ENCODE results near the gene UBALD2. TPM values are rescaled to one million over a fixed set of nuclear protein-coding genes. Genes with fewer than 3 reads are reported as not detected.
"Not testable (repeated sequence)": the region's sequence is repeated elsewhere in the genome, so short reads cannot be mapped to it uniquely, and the experiment has no call there.

Gene UBALD2
- total and polyA plus RNA-seq, 2 of the 4 experiments (the other 2 are of a cell fraction) = 0.90 to 12.1 TPM

DNA sequence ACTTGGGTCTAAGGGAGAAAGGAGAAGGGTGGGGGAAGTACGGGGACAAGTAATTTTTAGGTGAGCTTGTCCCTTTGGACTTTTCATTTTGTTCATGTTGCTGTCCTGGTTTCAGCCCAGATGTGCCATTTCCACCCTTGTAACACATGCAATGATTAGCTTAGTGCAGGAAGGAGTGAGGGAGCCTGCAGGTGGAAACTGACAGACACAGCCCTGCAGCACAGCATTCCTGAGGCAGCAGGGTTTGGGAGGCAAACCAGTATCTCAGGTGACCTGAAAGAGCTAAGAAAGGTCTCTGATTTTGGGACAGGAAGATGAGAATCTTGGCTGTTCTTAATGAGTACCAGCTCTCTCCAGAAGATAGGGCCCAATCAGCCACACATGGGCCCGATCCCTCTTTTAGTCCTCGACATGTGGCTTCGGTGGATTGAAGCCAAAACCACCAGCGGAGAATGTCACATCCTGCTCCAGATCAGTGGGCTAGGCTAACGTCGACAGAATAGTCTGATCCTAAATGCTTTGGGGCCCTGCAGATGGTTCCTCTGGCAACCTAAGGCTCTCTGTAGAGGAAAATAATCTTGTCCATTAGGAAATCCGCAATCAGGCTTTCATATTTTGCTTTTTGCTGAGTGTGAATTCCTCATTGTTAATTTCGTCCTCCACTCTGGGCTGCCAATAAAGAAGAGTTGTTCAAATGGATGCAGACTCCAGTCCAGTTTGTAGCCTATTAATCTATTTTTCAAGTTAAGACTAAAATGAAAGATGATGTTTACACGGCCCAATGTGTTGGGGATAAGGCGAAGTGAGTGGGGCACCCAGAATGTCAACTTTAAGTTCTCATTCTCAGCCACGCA is 21.1 kb upstream of the UBALD2 start (continued):
- TF ChIP-seq, protein P1, sequence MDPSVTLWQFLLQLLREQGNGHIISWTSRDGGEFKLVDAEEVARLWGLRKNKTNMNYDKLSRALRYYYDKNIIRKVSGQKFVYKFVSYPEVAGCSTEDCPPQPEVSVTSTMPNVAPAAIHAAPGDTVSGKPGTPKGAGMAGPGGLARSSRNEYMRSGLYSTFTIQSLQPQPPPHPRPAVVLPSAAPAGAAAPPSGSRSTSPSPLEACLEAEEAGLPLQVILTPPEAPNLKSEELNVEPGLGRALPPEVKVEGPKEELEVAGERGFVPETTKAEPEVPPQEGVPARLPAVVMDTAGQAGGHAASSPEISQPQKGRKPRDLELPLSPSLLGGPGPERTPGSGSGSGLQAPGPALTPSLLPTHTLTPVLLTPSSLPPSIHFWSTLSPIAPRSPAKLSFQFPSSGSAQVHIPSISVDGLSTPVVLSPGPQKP (IDR thresholded peaks at IDR 0.05; ENCODE audit: borderline replicate concordance, low read depth, low read length) = no peak

GRCh38 chr17:76244721-76245120 is 20.4 kb upstream of the UBALD2 start:
- H2BK20ac ChIP-seq (ENCODE audit: low read depth, low read length); H3K4me3 ChIP-seq (ENCODE audit: insufficient read depth, low read depth, low read length); H2AK5ac ChIP-seq (ENCODE audit: low read depth, low read length); H3K79me1 ChIP-seq (ENCODE audit: low read depth in 1 of 2, low read length in 2 of 2); H2BK5ac ChIP-seq (ENCODE audit: low read depth, low read length, poor library complexity, severe bottlenecking); intact Hi-C loops (cut with micrococcal nuclease); in situ Hi-C loops (cut with MboI; ENCODE audit: low sequenced_read_pairs); H3K9ac ChIP-seq (ENCODE audit: low read depth, low read length); DNase-seq; H3K9me1 ChIP-seq (ENCODE audit: insufficient read depth, low read length); CTCF ChIA-PET; H3K4me2 ChIP-seq (ENCODE audit: low read depth, low read length); H4K20me1 ChIP-seq (ENCODE audit: insufficient read depth, low read length); H3K14ac ChIP-seq (replicated peaks; ENCODE audit: low read depth, low read length); H2BK15ac ChIP-seq (ENCODE audit: low read depth, low read length); dilution Hi-C loops (cut with HindIII; ENCODE audit: low sequenced_read_pairs, unreplicated experiment); H4K8ac ChIP-seq (ENCODE audit: low read depth in 2 of 2, low read length in 2 of 2); H3K4me1 ChIP-seq (ENCODE audit: control insufficient read depth, insufficient read depth, low read length); H4K91ac ChIP-seq (ENCODE audit: insufficient read depth, low read depth, low read length); H3K18ac ChIP-seq (ENCODE audit: low read depth, low read length); H3K27ac ChIP-seq (ENCODE audit: insufficient read depth, low read length); H4K5ac ChIP-seq (ENCODE audit: low read depth, low read length); H2AFZ ChIP-seq (replicated peaks; ENCODE audit: low read length, poor library complexity); H2AK9ac ChIP-seq (replicated peaks; ENCODE audit: low read depth, low read length, poor library complexity); H3K56ac ChIP-seq (ENCODE audit: extremely low read depth, insufficient read depth, low read length); H3K23ac ChIP-seq (ENCODE audit: low read depth, low read length); BruUV-seq (replicated peaks); H3K36me3 ChIP-seq (ENCODE audit: control insufficient read depth, insufficient read depth, low read length); H3K4ac ChIP-seq (ENCODE audit: low read depth, low read length); H3K9me3 ChIP-seq (ENCODE audit: control insufficient read depth, insufficient read depth, low read length); ATAC-seq (ENCODE audit: low read depth); H2BK120ac ChIP-seq (ENCODE audit: low read depth, low read length): not testable (repeated sequence)
- peaks cover 18% of the 10 kb centered on the region for H3K27me3 ChIP-seq (ENCODE audit: control insufficient read depth, insufficient read depth, low read length)
- POLR2A ChIA-PET (ENCODE audit: unreplicated experiment) = interaction anchor here (0.7 kb wide), 1 partner anchor 165 kb away, joined by 3 read pairs; no protein-coding TSS in a partner anchor
- WGBS, 2 experiments (ENCODE audit: extremely low coverage in 2 of 2, insufficient read length in 1 of 2) = 60% methylated on average over 1 of the region's 8 CpGs; no CpG with 5 or more reads in 1 of the 2 experiments

All from IMR-90 (cell line).